MM.1S (cell line): ENCODE results near the gene MRPS35.

Experiments used
- DNase-seq: peaks from one replicate; pipeline ENCODE4 v3.0.0-alpha.2; 2015
- H2AFZ ChIP-seq: fragments of 300-600 bp; sonication (generic); 2 replicates; pipeline ENCODE4 v1.6.0; 2016; ENCODE audit warnings: antibody characterized with exemption, low read length
- H3F3A ChIP-seq: fragments of 300-600 bp; sonication (generic); 2 replicates; pipeline ENCODE4 v1.6.1; 2016; ENCODE audit warnings: mild to moderate bottlenecking, antibody characterized with exemption, low read length, moderate library complexity, mixed read lengths; ENCODE audit not compliant: insufficient read depth
- H3K27ac ChIP-seq: fragments of 300-600 bp; sonication (generic); 2 replicates; pipeline ENCODE4 v1.5.1; 2016; ENCODE audit warnings: mild to moderate bottlenecking, low read length
- H3K27me3 ChIP-seq: fragments of 300-600 bp; sonication (generic); replicated peaks from 2 replicates; pipeline ENCODE4 v1.6.0; 2016; ENCODE audit warnings: low read length; ENCODE audit not compliant: insufficient read depth
- H3K36me3 ChIP-seq: fragments of 300-600 bp; sonication (generic); replicated peaks from 2 replicates; pipeline ENCODE4 v1.6.1; 2016; ENCODE audit warnings: mild to moderate bottlenecking, low read length, mixed read lengths; ENCODE audit not compliant: insufficient read depth
- H3K4me1 ChIP-seq: fragments of 300-600 bp; sonication (generic); 2 replicates; pipeline ENCODE4 v1.6.1; 2016; ENCODE audit warnings: low read length, mixed read lengths
- H3K4me2 ChIP-seq: fragments of 300-600 bp; sonication (generic); 2 replicates; pipeline ENCODE4 v1.6.0; 2016; ENCODE audit warnings: low read depth, low read length
- H3K4me3 ChIP-seq: fragments of 300-600 bp; sonication (generic); 2 replicates; pipeline ENCODE4 v1.5.1; 2016; ENCODE audit warnings: low read length, mixed read lengths
- H3K79me2 ChIP-seq: fragments of 300-600 bp; sonication (generic); 2 replicates; pipeline ENCODE4 v1.6.1; 2016; ENCODE audit warnings: mixed run types, low read length, mixed read lengths
- H3K9ac ChIP-seq: fragments of 300-600 bp; sonication (generic); 2 replicates; pipeline ENCODE4 v1.6.1; 2016; ENCODE audit warnings: low read length, mixed read lengths
- H3K9me2 ChIP-seq: fragments of 300-600 bp; sonication (generic); replicated peaks from 2 replicates; pipeline ENCODE4 v1.6.1; 2016; ENCODE audit warnings: mild to moderate bottlenecking, low read length, mixed read lengths; ENCODE audit not compliant: insufficient read depth
- H3K9me3 ChIP-seq: fragments of 300-600 bp; sonication (generic); replicated peaks from 2 replicates; pipeline ENCODE4 v1.6.1; 2016; ENCODE audit warnings: mild to moderate bottlenecking, low read length, mixed read lengths; ENCODE audit not compliant: insufficient read depth
- H4K20me1 ChIP-seq: fragments of 300-600 bp; sonication (generic); 2 replicates; pipeline ENCODE4 v1.6.1; 2016; ENCODE audit warnings: mild to moderate bottlenecking, low read length, moderate library complexity, mixed read lengths; ENCODE audit not compliant: insufficient read depth
- CTCF ChIP-seq: fragments of 300-600 bp; sonication (generic); IDR thresholded peaks from 2 replicates; pipeline ENCODE4 v1.5.1; 2016; ENCODE audit warnings: antibody characterized with exemption, low read length, mixed read lengths
- EZH2 ChIP-seq: fragments of 300-600 bp; sonication (generic); optimal IDR thresholded peaks from 2 replicates; pipeline ENCODE3; 2017; ENCODE audit warnings: low read depth, mild to moderate bottlenecking, antibody characterized with exemption, low read length, mixed read lengths
- EZH2phosphoT487 ChIP-seq: fragments of 300-600 bp; sonication (generic); IDR thresholded peaks from 2 replicates; pipeline ENCODE4 v1.6.1; 2018; ENCODE audit warnings: antibody characterized with exemption, low read length

The MRPS35 gene

DNA sequence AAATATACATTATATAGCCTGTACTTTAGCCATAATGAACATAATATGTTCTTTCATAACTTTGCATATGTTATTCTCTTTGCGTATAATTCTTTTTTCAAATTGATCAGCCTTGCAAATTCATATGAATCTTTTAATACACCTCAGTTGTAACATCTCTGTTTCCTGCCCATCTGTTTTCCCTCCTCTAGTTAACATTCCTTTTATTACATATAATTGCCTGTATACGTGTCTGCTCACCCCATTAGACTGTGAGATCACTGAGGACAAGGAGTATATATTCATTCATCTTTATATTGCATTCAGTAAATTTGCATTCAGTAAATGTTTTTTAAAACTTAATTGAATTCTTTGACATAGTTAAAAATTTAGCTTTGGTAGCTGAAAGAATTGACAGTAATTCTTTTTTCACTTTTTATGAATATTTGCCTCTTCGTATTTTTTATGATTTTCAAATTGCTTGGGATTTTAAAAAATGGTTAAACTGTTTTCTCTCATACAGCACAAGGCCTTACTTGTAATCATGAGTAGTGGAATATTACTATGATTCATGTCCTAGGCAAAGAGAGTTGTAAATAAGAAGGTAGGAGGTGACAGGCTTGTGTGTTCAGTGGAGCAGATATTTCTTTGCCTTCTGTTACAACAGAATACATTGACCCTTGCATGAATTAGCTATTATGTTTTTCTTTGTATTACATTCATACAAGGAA is 36.6 kb downstream of the MRPS35 start:
- no peak overlapping the region for H3K27ac ChIP-seq
- no peaks in the 10 kb centered on the region for H3K4me1 ChIP-seq
- H3K36me3 ChIP-seq: no peaks in the 10 kb centered on the region
- no peak for DNase-seq
- no peaks in the 10 kb centered on the region for H3K27me3 ChIP-seq
- no peaks in the 10 kb centered on the region for H3K9me2 ChIP-seq
- no peak overlapping the region for H3K4me3 ChIP-seq
- 0 out of 2 replicates have a peak, but pooled peaks cover 4% of the 10 kb centered on the region for H3K79me2 ChIP-seq
- H3K4me2 ChIP-seq: no peak overlapping the region
- TF ChIP-seq EZH2phosphoT487 (no peak), CTCF (no peak)
- no peak overlapping the region for H3K9ac ChIP-seq
- H2AFZ ChIP-seq: no peak overlapping the region
- no peaks in the 10 kb centered on the region for H3K9me3 ChIP-seq
- H3F3A ChIP-seq: no peaks in the 10 kb centered on the region
- no peaks in the 10 kb centered on the region for H4K20me1 ChIP-seq

DNA sequence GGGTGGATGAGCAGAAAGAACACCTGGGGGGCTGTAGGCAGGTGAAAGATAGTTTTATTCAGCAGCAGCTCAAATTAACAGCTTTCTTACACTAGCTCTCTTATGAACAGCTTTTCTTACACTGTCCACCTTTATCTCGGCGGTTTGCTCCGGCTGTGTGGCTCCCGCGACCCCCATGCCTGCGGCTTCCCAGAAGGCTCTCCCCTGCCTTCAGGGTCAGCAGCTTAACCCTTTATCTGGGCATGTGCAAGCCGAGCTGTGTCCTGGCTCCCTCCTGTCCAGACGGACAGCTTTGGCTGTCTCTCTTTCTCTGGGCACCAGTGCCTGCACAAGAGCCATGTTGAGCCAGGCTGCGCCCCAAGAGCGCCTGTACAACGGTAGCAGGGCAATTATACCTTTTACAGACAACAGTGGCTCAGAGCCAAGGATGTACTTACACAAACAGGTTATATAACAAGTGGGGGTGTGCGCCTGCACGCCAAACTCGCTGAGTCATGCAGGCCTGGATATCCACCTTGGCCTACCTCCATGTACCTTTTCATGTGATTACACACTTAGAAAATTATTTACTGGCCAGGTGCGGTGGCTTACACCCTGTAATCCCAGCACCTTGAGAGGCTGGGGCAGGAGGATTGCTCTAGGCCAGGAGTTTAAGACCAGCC is 40.9 kb downstream of the MRPS35 start:
- H2AFZ ChIP-seq: no peak overlapping the region
- H3K4me3 ChIP-seq: no peak overlapping the region
- no peaks in the 10 kb centered on the region for H3K9me2 ChIP-seq
- no peaks in the 10 kb centered on the region for H3K9me3 ChIP-seq
- H3K79me2 ChIP-seq: 0 out of 2 replicates have a peak, but pooled peaks cover 4% of the 10 kb centered on the region
- H3K4me1 ChIP-seq: no peaks in the 10 kb centered on the region
- H3K27me3 ChIP-seq: no peaks in the 10 kb centered on the region
- H3K4me2 ChIP-seq: no peak overlapping the region
- H3F3A ChIP-seq: no peaks in the 10 kb centered on the region
- no peaks in the 10 kb centered on the region for H4K20me1 ChIP-seq
- TF ChIP-seq EZH2 (no peak), EZH2phosphoT487 (no peak), CTCF (no peak)
- no peak for DNase-seq
- no peak overlapping the region for H3K9ac ChIP-seq
- H3K36me3 ChIP-seq: 0 out of 2 replicates have a peak, but pooled peaks cover 5% of the 10 kb centered on the region
- no peak overlapping the region for H3K27ac ChIP-seq

- Histone ChIP-seq H3K36me3 (0 out of 2 replicates have a peak, but pooled peaks cover 6% of the 10 kb centered on the region), H3K9me3 (no peaks in the 10 kb centered on the region), H3K4me3 (no peak overlapping the region), H3K27me3 (no peaks in the 10 kb centered on the region), H3K79me2 (no peaks in the 10 kb centered on the region), H3K4me2 (no peak overlapping the region), H3K9ac (no peak overlapping the region), H2AFZ (no peak overlapping the region), H3F3A (no peaks in the 10 kb centered on the region), H3K27ac (no peak overlapping the region), H3K4me1 (no peaks in the 10 kb centered on the region), H4K20me1 (no peaks in the 10 kb centered on the region), H3K9me2 (no peaks in the 10 kb centered on the region)
- no peak for DNase-seq
- TF ChIP-seq EZH2 (no peak), CTCF (no peak), EZH2phosphoT487 (no peak)
Measured at GRCh38 chr12:27754795-27755194, 44.2 kb downstream of the MRPS35 start.
